GM21737 (cell line): ENCODE results near the gene PSMB7.
"Not testable (repeated sequence)": the region's sequence is repeated elsewhere in the genome, so short reads cannot be mapped to it uniquely, and the experiment has no call there.

Source experiments
- ATAC-seq: cut with Tn5 transposase; IDR thresholded peaks from one replicate; pipeline ENCODE4 v1.9.1; 2021; ENCODE audit warnings: mild to moderate bottlenecking, moderate library complexity; ENCODE audit not compliant: unreplicated experiment

Gene PSMB7

DNA sequence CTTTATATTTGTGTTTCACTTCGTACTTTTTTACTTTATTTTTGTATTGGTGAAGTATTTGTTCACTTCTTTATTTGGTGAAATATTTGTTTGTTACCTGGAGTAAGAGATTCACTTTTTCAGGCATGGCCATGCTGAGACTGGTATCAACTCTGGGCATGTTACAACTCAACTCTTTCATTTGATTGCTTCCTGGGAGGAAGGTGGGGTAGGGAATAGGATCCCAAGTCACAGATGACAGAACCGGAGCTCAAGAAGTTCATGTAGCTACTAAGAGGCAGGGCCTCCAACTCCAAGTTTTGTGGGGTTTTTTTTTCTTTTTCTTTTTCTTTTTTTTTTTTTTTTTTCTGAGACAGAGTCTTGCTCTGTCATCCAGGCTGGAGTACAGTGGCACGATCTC is 28.9 kb upstream of the PSMB7 start:
- ATAC-seq: no peak

GRCh38 chr9:124443625-124444024 is 28.4 kb upstream of the PSMB7 start:
- ATAC-seq: no peak

DNA sequence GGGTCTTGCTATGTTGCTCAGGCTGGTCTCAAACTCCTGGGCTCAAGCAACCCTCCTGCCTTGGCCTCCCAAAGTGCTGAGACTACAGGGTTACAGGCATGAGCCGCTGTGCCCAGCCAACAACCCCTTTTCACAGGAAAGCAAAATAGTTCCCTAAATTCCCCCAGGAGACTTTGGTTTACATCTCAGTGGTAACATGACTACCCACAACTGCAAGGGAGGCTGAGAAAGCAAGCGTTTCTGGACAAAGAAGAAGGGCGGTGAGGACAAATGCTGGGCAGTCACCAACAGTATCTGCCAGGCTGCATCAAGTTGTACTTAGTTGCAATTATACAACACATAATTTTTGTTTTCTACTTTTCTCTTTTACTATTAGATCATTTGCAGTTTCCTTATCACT is 27.6 kb upstream of the PSMB7 start:
- no peak for ATAC-seq

DNA sequence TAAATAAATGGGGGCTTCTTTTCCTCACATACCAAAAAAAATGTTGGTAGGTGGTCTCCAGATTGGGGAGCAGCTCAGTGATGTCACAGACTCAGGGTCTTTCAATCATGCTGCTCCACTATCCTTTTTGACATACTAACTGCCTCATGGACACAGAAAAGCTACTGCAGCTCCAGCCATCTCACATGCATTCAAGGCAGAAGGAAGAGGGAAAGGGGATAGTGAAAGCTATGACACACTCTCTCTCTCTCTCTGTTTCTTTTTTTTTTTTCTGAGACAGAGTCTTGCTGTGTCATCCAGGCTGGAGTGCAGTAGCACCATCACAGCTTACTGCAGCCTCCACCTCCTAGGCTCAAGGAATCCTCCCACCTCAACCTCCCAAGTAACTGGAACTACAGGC is 27.1 kb upstream of the PSMB7 start:
- no peak for ATAC-seq

DNA sequence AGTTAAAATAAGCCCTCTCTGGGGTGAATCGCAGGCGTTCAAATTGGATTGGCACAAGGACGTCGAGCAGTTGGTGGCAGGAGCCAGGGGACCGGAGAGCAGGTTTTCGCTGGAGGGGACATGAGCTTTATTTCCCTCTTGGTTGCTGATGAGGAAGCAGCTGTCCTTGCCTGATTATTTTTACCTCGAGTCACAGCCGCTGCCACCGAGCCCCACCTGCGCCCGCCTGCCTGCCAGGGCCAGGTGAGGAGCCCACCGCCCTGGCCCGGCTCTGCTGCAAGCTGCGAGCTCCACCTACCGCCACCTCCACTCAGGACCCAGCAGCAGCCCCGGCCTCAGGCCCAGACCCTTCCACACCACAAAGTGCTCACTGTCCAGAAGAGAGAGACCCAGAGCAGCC is 26.0 kb upstream of the PSMB7 start:
- no peak for ATAC-seq

DNA sequence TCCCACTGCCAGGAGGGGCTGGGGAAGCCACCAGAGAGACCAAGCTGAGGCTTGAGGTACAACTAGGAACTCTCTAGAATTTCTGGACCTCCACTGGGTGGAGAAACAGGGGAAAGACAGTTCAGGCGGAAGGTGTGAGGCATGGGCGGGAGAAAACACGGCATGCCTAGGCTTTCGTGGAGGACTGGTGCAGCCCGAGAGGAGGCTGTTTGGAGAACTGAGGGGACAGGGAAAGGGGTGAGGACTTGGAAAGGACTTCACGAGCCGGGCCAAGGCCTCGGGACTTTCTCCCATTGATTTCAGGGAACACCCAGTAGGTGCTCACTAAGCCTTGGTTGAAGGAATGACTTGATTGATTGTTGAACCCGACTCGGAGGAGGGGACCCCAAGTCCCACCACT is 25.5 kb upstream of the PSMB7 start:
- ATAC-seq: no peak

- no peak for ATAC-seq
Observed at GRCh38 chr9:124439686-124440243, 24.5 kb upstream of the PSMB7 start.

GRCh38 chr9:124439086-124439485 is 23.8 kb upstream of the PSMB7 start:
- no peak for ATAC-seq

DNA sequence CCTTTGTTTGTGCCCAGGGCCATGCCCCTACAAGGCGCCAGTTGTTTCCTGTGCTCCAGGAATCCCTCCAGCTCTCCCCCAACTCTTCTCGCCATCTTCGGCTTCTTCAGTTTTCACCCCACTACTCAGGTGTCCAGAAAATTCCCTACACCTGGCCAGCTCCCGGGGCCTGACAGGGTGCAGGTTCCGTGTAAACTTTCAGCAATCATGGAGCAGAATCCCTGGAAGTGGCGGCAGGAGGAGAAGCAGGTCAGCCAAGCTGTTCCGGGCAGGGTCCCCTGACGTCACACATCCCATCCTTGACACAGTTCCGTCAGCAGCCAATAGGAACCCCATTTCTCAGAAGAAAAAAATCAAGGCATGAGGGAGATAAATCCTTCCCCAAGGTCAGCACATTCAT is 22.8 kb upstream of the PSMB7 start:
- no peak for ATAC-seq

DNA sequence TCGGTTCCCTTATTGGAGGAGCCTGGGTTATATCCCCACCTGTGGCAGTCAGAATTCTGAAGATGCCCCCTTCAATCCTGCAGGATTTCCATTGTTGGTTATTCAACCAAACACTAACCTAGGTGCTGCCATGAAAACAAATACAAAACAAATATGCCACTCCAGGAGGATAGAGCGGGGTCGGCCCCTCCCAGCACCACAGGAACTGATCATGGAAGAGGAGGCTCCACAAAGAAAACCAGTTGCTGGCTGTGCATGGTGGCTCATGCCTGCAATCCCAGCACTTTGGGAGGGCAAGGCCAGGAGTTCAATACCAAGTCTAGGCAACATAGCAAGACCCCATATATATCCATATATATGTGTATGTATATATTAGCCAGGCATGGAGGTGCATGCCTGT is 21.8 kb upstream of the PSMB7 start:
- no peak for ATAC-seq

GRCh38 chr9:124436320-124436719 is 21.1 kb upstream of the PSMB7 start:
- ATAC-seq: no peak

- no peak for ATAC-seq
Observed at GRCh38 chr9:124429530-124429867, 14.3 kb upstream of the PSMB7 start.

DNA sequence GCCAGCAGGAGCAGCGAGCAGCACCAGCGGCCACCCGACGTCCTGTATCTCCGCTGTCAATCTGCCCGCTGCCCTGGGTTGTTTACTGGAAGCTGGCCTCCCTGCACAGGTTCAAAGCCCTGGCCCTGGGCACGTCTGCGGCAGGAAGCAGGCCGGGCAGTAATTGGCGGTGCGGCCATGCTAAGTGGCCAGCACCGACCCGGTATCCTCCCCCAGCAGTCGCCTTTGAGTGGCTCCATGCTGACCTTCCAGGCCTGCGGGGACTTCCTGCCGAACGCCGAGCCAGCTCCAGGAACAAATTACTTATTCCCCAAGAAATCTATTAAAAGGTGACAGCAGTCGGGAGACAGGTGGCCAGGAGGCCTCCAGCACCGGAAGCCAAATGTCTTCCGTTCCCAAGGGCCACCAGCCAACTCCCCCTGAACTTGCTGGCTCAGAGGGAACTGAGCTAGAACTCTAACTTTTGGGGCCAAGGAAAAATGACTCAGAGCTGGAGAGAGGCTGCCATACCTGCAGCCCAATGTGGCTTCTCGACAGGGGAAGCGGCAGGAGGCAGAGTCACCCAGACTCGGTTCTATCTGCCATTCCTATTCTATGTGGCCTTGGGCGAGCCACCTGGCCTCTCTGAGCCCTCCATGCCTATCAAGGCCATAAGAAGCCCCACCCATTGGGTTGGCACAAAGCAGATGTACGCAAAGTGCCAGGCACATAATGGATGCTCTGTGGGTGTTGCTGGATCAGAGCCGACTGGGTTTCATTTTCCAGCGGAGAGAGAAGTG is 13.7 kb upstream of the PSMB7 start:
- ATAC-seq: no peak

DNA sequence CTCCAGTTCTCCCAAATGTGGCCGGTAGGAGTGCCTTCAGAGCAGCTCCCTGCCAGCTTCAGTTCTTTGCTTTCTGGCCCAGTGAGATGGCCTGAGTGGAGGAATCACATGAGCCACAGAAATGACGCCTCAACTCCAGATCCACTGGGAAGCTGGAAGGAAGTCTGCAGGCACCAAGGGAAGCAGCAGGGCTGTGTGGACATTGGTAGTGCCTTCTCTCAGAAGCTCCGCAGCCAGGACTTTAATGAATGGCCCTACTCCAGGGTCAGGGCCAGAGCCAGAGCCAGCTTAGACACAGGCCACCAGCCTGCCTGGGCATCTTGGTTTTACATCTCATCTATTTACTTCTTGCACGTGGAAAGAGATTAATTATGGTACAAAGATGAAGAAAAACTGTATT is 12.0 kb upstream of the PSMB7 start:
- no peak for ATAC-seq

- no peak for ATAC-seq
Observed at GRCh38 chr9:124426361-124426760, 11.1 kb upstream of the PSMB7 start.

DNA sequence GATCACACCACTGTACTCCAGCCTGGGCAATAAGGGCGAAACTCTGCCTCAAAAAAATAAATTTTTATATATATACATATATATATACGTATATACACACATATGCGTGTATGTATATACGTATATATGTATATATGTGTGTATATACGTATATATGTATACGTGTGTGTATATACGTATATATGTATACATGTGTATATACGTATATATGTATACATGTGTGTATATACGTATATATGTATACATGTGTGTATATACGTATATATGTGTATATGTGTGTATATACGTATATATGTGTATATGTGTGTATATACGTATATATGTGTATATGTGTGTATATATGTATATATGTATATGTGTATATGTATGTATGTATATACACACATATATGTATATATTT is 10.5 kb upstream of the PSMB7 start:
- not testable (repeated sequence) for ATAC-seq

DNA sequence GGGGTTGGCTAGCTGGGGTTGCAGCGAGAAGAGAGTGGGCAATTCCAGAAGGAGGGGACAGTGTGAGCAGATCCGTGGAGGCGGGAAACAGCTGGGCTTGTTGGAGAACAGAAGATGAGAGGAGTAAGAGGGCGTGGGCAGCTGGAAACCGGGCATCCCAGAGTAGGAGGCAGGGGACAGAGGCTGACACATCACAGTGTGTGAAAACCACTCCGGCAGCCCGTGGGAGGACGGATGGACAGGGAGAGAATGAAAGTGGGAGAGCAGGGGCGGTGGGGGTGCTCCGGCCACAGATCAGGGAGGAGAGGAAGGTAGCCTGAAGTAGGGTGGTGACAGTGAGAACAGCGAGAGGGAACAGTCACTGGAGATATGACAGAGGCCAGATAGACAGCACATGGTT is 8.3 kb upstream of the PSMB7 start:
- no peak for ATAC-seq

DNA sequence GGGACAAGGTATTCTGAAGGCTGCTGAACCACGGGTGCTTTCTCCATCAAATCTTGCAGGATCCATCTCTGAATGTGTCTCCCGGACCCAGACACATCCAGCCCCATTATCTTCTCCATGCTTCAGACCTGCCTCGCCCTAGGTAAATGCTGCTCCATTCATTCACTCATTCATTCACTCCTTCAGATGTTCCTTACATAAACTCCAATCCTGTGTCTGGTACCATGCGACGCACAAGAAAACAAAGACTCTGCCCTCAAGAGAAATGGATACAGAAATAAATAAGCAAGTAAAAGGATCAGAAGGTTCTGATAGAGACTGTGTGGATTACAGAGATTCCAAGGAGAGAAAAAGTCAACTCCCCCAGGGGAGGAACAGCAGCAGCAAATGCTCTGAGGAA is 7.9 kb upstream of the PSMB7 start:
- ATAC-seq: no peak

DNA sequence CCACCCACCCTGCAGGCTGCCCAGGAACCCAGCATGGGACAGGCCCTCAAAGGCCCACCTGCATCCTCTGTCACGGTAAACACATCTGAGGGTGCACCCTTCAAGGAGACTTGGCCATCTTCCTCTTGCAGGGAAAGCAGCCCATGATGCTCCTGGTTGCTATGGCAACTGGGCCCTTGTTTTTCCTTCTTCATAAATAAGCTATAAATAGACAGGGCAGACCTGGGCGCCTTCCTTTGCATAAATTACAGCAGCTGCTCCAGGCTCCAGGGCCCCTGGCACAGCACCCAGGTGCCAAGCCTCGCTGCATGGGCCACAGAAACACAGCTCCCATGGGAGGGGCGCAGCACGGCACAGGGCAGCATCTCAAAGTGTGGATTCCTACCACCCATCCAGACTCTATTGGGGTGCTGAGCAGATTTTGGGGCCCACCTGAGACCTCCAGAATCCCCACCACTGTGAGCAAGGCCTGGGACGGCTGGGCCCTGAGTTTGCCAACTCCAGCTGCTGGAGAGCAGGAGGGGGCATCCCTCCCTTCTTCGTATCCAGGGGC is 5.8 kb upstream of the PSMB7 start:
- no peak for ATAC-seq

- no peak for ATAC-seq
Observed at GRCh38 chr9:124419832-124420489, 4.7 kb upstream of the PSMB7 start.

- no peak for ATAC-seq
Observed at GRCh38 chr9:124415852-124416484, 726 bp upstream of the PSMB7 start.

- no peak for ATAC-seq
Observed at GRCh38 chr9:124414612-124415011, 630 bp downstream of the PSMB7 start.
